A673 (cell line): ENCODE measurements around the gene CYS1.

Source experiments
- CTCF ChIP-seq: fragments of 300-800, 200-600 bp; sonication (generic); conservative IDR thresholded peaks from 2 replicates; pipeline ENCODE4 v1.5.1; 2017; ENCODE audit warnings: low read depth, mild to moderate bottlenecking, antibody characterized with exemption, low read length, moderate library complexity, mixed read lengths
- EZH2 ChIP-seq: fragments of 200-600 bp; sonication (generic); IDR thresholded peaks from 2 replicates; pipeline ENCODE4 v1.6.1; 2017; ENCODE audit warnings: borderline replicate concordance, low read depth, mild to moderate bottlenecking, mixed read lengths, antibody characterized with exemption, low read length; ENCODE audit not compliant: poor library complexity, severe bottlenecking

- no peak for TF ChIP-seq CTCF
- no peak for TF ChIP-seq EZH2
Measured at GRCh38 chr2:10085668-10086059, 5.5 kb upstream of the CYS1 start.
